Chondrocyte (in vitro differentiated cells): ENCODE measurements around the gene NEK4. TPM values are rescaled to one million over a fixed set of nuclear protein-coding genes. Genes with fewer than 3 reads are reported as not detected.

Source experiments
- DNase-seq: peaks from one replicate; pipeline ENCODE4 v3.0.0; 2021; ENCODE audit warnings: mixed read lengths, low spot score
- H3K27ac Mint-ChIP-seq: one replicate; pipeline ENCODE4 v1.8.0; 2021; ENCODE audit warnings: mild to moderate bottlenecking, moderate library complexity, mixed read lengths; ENCODE audit not compliant: unreplicated experiment
- H3K27me3 Mint-ChIP-seq: 2 replicates; pipeline ENCODE4 v1.8.0; 2021; ENCODE audit warnings: low read depth, mixed read lengths
- H3K36me3 Mint-ChIP-seq: 2 replicates; pipeline ENCODE4 v1.8.0; 2021; ENCODE audit warnings: low read depth, mixed read lengths
- H3K4me1 Mint-ChIP-seq: 2 replicates; pipeline ENCODE4 v1.8.0; 2021; ENCODE audit warnings: low read depth, mild to moderate bottlenecking, mixed read lengths
- H3K4me3 Mint-ChIP-seq: one replicate; pipeline ENCODE4 v1.8.0; 2021; ENCODE audit warnings: mild to moderate bottlenecking, moderate library complexity, mixed read lengths; ENCODE audit not compliant: unreplicated experiment
- H3K9me3 Mint-ChIP-seq: 2 replicates; pipeline ENCODE4 v1.8.0; 2021; ENCODE audit warnings: low read depth, mixed read lengths
- total RNA-seq: library from RNA; stranded (reverse); gene quantifications from 3 replicates; pipeline ENCODE4 v1.2.1, GENCODE V29; 2021
- TF ChIP-seq, protein P1 (sequence below): fragments of 200-600 bp; sonication (generic); IDR thresholded peaks from 2 replicates; pipeline ENCODE4 v1.5.0; 2021; ENCODE audit warnings: antibody characterized with exemption, mild to moderate bottlenecking, moderate library complexity

The NEK4 gene
- total RNA-seq, 1 donor from 2014 or later = 11.6 TPM

DNA sequence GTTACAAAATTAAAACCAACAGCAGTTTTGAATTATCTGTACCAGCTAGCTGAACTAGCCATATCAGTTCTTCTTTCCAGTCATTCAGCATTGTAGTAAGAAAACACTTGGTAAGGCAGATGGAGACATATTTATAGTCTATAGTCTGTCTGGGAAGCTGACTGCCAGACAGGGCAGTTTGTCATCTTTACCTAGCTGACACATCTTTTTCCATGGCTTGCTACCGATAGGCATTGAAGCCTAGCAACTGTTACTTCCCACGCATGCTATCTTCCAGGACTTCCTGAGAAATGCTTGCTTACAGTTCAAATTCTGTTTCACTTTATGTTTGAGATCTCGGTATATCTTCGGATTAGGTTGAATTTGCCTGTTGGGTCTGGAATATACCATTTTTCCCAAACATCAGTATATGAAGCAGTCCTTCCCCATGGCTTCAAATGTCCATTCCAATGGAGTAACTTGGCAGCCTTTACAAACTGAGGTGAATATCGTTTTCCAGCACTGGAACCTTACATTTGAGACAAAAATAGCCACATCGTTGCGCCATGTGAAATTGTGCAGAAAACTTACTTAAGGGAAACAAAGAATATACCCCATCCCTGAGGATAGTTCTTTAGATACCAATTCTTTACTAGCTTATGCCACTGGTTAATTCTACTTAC, 76.1 kb downstream of the NEK4 start:
- Mint-ChIP-seq H3K27ac (no peak overlapping the region), H3K4me3 (no peak overlapping the region), H3K9me3 (no peaks in the 10 kb centered on the region), H3K4me1 (peaks cover 23% of the 10 kb centered on the region), H3K36me3 (peaks cover 44% of the 10 kb centered on the region), H3K27me3 (no peaks in the 10 kb centered on the region)
- TF ChIP-seq, protein P1, sequence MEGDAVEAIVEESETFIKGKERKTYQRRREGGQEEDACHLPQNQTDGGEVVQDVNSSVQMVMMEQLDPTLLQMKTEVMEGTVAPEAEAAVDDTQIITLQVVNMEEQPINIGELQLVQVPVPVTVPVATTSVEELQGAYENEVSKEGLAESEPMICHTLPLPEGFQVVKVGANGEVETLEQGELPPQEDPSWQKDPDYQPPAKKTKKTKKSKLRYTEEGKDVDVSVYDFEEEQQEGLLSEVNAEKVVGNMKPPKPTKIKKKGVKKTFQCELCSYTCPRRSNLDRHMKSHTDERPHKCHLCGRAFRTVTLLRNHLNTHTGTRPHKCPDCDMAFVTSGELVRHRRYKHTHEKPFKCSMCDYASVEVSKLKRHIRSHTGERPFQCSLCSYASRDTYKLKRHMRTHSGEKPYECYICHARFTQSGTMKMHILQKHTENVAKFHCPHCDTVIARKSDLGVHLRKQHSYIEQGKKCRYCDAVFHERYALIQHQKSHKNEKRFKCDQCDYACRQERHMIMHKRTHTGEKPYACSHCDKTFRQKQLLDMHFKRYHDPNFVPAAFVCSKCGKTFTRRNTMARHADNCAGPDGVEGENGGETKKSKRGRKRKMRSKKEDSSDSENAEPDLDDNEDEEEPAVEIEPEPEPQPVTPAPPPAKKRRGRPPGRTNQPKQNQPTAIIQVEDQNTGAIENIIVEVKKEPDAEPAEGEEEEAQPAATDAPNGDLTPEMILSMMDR = no peak
- no peak for DNase-seq

- Mint-ChIP-seq H3K27ac (no peak overlapping the region), H3K27me3 (no peaks in the 10 kb centered on the region), H3K4me1 (peaks cover 32% of the 10 kb centered on the region), H3K36me3 (peaks cover 56% of the 10 kb centered on the region), H3K4me3 (no peak overlapping the region), H3K9me3 (no peaks in the 10 kb centered on the region)
- DNase-seq = no peak
- TF ChIP-seq, protein P1 = no peak
Measured at GRCh38 chr3:52693071-52693470, 77.7 kb downstream of the NEK4 start.

DNA sequence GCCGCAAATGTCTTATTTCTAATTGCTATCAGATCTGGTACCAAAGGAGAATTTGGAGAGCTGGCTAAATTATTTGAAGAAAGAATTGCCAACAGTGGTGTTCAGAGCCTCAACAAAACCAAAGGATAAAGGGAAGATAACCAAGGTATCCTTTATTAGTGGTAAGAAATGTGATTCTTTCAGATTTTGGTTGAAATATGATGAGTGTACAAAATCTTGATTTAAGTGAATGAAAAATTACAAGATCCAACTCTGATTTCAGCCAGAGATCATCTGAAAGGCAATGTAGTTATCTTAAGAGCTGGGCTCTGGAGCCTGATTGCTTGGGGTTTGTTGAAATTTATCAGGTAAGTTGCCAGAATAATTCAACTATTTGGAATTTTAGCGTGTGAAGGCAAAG, 80.2 kb downstream of the NEK4 start:
- Mint-ChIP-seq H3K36me3 (peaks cover 50% of the 10 kb centered on the region), H3K4me1 (peaks cover 45% of the 10 kb centered on the region), H3K27me3 (no peaks in the 10 kb centered on the region), H3K4me3 (no peak overlapping the region), H3K9me3 (no peaks in the 10 kb centered on the region), H3K27ac (peak overlapping the region; percentile 33)
- TF ChIP-seq, protein P1 = no peak
- DNase-seq = no peak

- TF ChIP-seq, protein P1 = no peak
- Mint-ChIP-seq H3K27ac (peak overlapping the region; percentile 61), H3K36me3 (peaks cover 37% of the 10 kb centered on the region), H3K9me3 (no peaks in the 10 kb centered on the region), H3K27me3 (no peaks in the 10 kb centered on the region), H3K4me1 (peaks cover 52% of the 10 kb centered on the region), H3K4me3 (no peak overlapping the region)
- DNase-seq = no peak
Measured at GRCh38 chr3:52689151-52689550, 81.6 kb downstream of the NEK4 start.

DNA sequence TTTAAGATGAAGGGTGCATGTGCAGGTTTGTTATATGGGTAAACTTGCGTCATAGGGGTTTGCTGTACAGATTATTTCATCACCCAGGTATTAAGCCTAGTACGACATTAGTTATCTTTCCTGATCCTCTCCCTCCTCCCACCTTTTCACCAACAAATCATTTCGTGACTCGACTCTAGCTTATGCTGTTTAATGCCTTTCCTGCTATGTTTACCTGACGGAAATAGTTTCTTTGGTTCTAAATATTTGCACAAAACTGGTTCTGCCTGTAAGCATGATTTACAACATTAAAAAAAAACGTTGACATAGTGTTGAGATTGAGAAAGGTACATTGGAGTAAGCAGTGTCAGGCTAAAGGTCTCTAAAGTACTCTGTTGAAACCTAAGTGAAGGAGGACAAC, 82.5 kb downstream of the NEK4 start:
- H3K36me3 Mint-ChIP-seq = peaks cover 31% of the 10 kb centered on the region

More for the DNA sequence above, 82.5 kb downstream of the NEK4 start:
- no peak for DNase-seq
- Mint-ChIP-seq H3K4me3 (no peak overlapping the region), H3K9me3 (no peaks in the 10 kb centered on the region), H3K27me3 (no peaks in the 10 kb centered on the region), H3K27ac (peak overlapping the region; percentile 61), H3K4me1 (peaks cover 57% of the 10 kb centered on the region)
- TF ChIP-seq, protein P1 = no peak
